Cardiac muscle cell (in vitro differentiated cells and primary cell): ENCODE measurements around the gene DPH2. TPM values are rescaled to one million over a fixed set of nuclear protein-coding genes. Genes with fewer than 3 reads are reported as not detected.
A peak's percentile ranks its signal among the peaks of the same experiment; 100 is the strongest.

Experiments used
- DNase-seq, 2 donors: peaks; one replicate each; pipeline versions ENCODE4 v3.0.0 to v3.0.0-alpha.2; 2010 to 2017; ENCODE audit warnings: low read depth in 1 of 2, low spot score in 1 of 2
- H3K27ac ChIP-seq: fragments of 200-600 bp; sonication (generic); 2 replicates; pipeline ENCODE4 v1.5.1; 2016
- H3K27me3 ChIP-seq: fragments of 200-600 bp; sonication (generic); 2 replicates; pipeline ENCODE4 v1.6.0; 2016; ENCODE audit warnings: control low read depth
- H3K36me3 ChIP-seq: fragments of 200-600 bp; sonication (generic); 2 replicates; pipeline ENCODE4 v1.5.1; 2016; ENCODE audit warnings: control low read depth
- H3K4me1 ChIP-seq: fragments of 200-600 bp; sonication (generic); 2 replicates; pipeline ENCODE4 v1.8.1; 2017; ENCODE audit warnings: low read depth, mild to moderate bottlenecking, mixed run types
- H3K4me3 ChIP-seq: fragments of 200-600 bp; sonication (generic); 2 replicates; pipeline ENCODE4 v1.5.1; 2016; ENCODE audit warnings: mild to moderate bottlenecking
- H3K9me3 ChIP-seq: fragments of 200-600 bp; sonication (generic); 2 replicates; pipeline ENCODE4 v1.5.1; 2017; ENCODE audit warnings: low read depth, mild to moderate bottlenecking, control low read depth
- polyA plus RNA-seq: library from polyadenylated mRNA; unstranded; fragments of >200 nt; fragmentation: Nextera tagmentation; extraction: Ambion mirVana; gene quantifications from 2 replicates; pipeline ENCODE4 v1.2.1, GENCODE V29; 2016
- total RNA-seq: library from RNA; depleted of rRNA; stranded (reverse); fragments of >200 nt; gene quantifications from 2 replicates; pipeline ENCODE4 v1.2.3, GENCODE V29; 2016
- TF ChIP-seq, protein P1 (sequence below): IDR thresholded peaks from 2 replicates; pipeline ENCODE4 v1.5.1; 2012; ENCODE audit warnings: low read depth, mild to moderate bottlenecking, low read length

DPH2 gene
- total and polyA plus RNA-seq, 2 experiments from 2014 or later: 20.7 to 21.5 TPM

DNA sequence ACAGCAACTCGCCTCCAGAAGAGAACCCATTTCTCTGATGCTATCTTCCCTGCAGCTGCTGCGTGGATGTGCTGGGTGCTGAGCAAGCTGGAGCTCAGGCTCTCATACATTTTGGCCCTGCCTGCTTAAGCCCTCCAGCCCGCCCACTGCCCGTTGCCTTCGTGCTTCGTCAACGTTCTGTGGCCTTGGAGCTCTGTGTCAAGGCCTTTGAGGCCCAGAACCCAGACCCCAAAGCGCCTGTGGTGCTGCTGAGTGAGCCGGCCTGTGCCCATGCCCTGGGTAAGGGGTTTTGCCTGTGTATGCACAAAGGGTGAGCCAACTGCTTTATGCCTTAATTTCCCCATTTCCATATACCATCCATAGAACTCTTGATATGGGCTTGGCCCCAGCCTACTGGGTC lies 1.1 kb downstream of the DPH2 start:
- DNase-seq: no peak
- no peaks in the 10 kb centered on the region for H3K9me3 ChIP-seq
- no peaks in the 10 kb centered on the region for H3K27me3 ChIP-seq
- H3K36me3 ChIP-seq: no peaks in the 10 kb centered on the region
- H3K4me3 ChIP-seq: peak overlapping the region; percentile 81
- peaks cover 3% of the 10 kb centered on the region for H3K4me1 ChIP-seq
- no peak overlapping the region for H3K27ac ChIP-seq
- TF ChIP-seq, protein P1, sequence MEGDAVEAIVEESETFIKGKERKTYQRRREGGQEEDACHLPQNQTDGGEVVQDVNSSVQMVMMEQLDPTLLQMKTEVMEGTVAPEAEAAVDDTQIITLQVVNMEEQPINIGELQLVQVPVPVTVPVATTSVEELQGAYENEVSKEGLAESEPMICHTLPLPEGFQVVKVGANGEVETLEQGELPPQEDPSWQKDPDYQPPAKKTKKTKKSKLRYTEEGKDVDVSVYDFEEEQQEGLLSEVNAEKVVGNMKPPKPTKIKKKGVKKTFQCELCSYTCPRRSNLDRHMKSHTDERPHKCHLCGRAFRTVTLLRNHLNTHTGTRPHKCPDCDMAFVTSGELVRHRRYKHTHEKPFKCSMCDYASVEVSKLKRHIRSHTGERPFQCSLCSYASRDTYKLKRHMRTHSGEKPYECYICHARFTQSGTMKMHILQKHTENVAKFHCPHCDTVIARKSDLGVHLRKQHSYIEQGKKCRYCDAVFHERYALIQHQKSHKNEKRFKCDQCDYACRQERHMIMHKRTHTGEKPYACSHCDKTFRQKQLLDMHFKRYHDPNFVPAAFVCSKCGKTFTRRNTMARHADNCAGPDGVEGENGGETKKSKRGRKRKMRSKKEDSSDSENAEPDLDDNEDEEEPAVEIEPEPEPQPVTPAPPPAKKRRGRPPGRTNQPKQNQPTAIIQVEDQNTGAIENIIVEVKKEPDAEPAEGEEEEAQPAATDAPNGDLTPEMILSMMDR: no peak

DNA sequence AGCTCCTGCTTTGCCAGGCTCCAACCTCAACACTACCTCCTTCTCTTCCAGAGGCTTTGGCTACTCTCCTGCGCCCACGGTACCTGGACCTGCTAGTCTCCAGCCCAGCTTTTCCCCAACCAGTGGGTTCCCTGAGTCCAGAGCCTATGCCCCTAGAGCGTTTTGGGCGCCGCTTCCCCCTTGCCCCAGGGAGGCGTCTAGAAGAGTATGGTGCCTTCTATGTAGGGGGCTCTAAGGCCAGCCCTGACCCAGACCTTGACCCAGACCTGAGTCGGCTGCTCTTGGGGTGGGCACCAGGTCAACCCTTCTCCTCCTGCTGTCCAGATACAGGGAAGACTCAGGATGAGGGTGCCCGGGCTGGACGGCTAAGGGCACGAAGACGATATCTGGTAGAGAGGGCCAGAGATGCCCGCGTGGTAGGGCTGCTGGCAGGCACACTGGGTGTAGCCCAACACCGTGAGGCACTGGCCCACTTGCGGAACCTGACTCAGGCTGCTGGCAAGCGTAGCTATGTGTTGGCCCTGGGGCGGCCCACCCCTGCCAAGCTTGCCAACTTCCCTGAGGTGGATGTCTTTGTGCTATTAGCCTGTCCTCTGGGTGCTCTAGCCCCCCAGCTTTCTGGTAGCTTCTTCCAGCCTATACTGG lies 1.6 kb downstream of the DPH2 start:
- Histone ChIP-seq H3K27me3 (no peaks in the 10 kb centered on the region), H3K27ac (no peak overlapping the region), H3K9me3 (no peaks in the 10 kb centered on the region), H3K4me3 (no peak overlapping the region), H3K36me3 (peaks cover 2% of the 10 kb centered on the region), H3K4me1 (peaks cover 3% of the 10 kb centered on the region)
- TF ChIP-seq, protein P1: no peak
- DNase-seq: no peak

DNA sequence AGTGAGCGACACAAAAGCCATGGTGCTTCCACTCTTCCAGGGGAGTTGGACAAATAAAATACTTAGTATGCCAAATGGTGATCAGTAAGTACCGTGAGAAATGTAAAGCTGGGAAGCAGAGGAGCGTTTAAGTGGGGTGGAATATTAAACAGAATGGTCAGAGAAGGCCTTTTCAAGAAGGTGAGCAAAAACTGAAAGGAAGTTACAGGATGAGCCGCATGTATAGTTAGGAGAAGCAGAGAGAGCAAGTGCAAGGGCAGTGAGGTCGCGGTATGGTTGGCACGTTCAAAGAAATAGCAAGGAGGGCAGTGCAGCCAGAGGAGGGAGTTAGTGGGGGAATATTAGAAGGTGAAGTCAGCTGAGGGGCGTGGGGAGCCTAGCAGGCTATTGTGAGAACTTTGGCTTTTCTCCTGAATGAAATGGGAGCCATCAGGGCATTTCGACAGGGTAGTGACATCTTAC lies 4.2 kb downstream of the DPH2 start:
- DNase-seq: no peak
- TF ChIP-seq, protein P1: no peak
- Histone ChIP-seq H3K27me3 (no peaks in the 10 kb centered on the region), H3K9me3 (no peaks in the 10 kb centered on the region), H3K27ac (peak overlapping the region; percentile 79), H3K4me3 (peak overlapping the region; percentile 62), H3K4me1 (peaks cover 3% of the 10 kb centered on the region), H3K36me3 (peaks cover 11% of the 10 kb centered on the region)

DNA sequence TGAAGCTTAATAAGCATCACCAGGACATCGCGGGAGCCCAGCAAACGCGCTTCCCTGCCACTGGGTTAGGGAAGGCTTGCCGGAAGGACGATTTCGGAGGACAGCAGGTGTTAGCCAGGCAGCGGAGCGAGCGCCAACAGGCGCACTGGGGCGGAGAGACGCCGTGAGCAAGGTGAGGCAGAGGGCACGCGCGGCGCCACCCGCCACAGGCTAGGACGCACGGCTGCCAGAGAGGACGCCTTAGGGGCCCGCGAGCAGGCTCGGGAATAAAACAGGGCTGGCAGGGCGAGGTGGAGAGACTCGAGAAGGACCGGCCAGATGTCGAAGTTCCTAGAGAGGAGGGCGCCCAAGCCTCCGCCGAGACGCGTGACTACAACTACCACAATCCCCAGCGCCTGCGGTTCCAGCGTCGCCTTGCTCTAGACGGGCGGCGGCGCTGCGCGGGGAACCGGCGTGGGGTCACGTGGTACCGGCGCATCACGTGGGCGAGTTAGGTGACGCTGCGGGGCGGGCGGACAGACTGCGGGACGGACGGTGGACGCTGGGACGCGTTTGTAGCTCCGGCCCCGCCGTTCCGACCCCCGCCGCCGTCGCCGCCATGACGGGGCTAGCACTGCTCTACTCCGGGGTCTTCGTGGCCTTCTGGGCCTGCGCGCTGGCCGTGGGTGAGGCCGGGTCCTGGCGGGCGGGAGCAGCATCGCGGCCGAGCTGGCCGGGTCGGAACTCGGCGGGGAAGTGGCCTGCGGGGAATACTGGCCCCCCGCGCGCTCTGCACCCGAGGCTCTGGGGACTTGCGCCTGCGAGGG lies 4.8 kb downstream of the DPH2 start, which contains the start of gene ATP6V0B:
ATP6V0B (plus strand) TSS at position 518 of the 806 bp plus-strand sequence; CDS start at position 599, 81 bp downstream.
- Histone ChIP-seq H3K27ac (peak within 1 kb of the TSS; percentile 79), H3K27me3 (no peaks in the 10 kb centered on the region), H3K4me3 (peak within 1 kb of the TSS; percentile 62), H3K4me1 (peaks cover 3% of the 10 kb centered on the region), H3K9me3 (no peaks in the 10 kb centered on the region), H3K36me3 (peaks cover 11% of the 10 kb centered on the region)
- DNase-seq: peak; percentile 96 to 97
- TF ChIP-seq, protein P1: peak; percentile 22

DNA sequence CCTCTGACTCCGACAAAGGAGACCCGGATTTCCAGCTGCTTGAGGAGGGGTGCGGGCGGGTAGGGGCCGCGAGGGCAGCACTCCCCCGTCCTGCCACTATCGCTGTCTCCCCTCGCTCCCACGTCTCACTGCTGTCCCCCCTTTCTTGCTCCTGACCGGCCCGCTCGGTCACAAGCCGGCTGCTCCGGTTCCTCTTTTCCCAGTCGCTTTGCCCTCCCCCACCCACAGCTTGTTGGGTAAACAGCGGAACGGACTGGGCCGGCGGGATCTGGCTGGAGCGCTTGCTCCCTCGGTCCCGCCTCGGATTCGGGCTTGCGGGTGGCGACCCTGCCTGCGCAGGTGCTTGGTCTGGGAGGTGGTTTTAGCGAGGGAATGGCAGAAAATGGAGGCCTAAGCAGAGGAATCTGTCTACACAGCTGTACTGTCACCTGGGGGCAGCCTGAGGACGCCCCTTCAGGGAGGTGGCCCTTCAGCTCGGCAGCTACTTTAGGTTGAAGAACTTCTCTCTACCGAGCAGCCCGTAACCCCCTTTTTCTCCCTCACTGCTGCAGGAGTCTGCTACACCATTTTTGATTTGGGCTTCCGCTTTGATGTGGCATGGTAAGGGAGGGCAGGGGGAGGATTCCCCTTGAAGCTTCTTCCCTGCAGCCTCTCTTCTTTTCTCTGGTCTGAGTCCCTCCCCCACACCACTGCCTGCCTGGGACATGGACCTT lies 5.6 kb downstream of the DPH2 start:
- DNase-seq: peak; percentile 30 to 46
- H3K4me3 ChIP-seq: peak overlapping the region; percentile 62
- H3K27ac ChIP-seq: peak overlapping the region; percentile 79
- TF ChIP-seq, protein P1: no peak
- peaks cover 11% of the 10 kb centered on the region for H3K36me3 ChIP-seq
- peaks cover 2% of the 10 kb centered on the region for H3K4me1 ChIP-seq
- no peaks in the 10 kb centered on the region for H3K9me3 ChIP-seq
- H3K27me3 ChIP-seq: no peaks in the 10 kb centered on the region
